ENCODE measurements around the gene OSBPL10.

Gene OSBPL10

GRCh38 chr3:31735667-31736066 lies 245.4 kb downstream of the OSBPL10 start:
- H3K4me1 ChIP-seq = peaks cover 0 to 22% (median 8%) of the 10 kb centered on the region in 4 donors
- TF ChIP-seq CTCF (IDR thresholded peaks at IDR 0.05) = no peak
- no peaks in the 10 kb centered on the region for H3K36me3 ChIP-seq
- no peak for DNase-seq
- H3K27me3 ChIP-seq = no peaks in the 10 kb centered on the region
- H3K4me3 ChIP-seq = no peak overlapping the region
- intact Hi-C loops (cut with DNase I; ENCODE audit: low total_unique reads) = no loop called here
- H3K9me3 ChIP-seq = no peaks in the 10 kb centered on the region
- no peak overlapping the region for H3K27ac ChIP-seq

- DNase-seq = no peak
- intact Hi-C loops (cut with DNase I; ENCODE audit: low total_unique reads) = no loop called here
- Histone ChIP-seq H3K27ac (no peak overlapping the region), H3K9me3 (no peaks in the 10 kb centered on the region), H3K27me3 (no peaks in the 10 kb centered on the region), H3K4me3 (no peak overlapping the region), H3K4me1 (peaks cover 0 to 17% (median 7%) of the 10 kb centered on the region in 4 donors), H3K36me3 (no peaks in the 10 kb centered on the region)
- TF ChIP-seq CTCF (IDR thresholded peaks at IDR 0.05) = no peak
Measured at GRCh38 chr3:31733234-31733667, 247.8 kb downstream of the OSBPL10 start.

GRCh38 chr3:31732548-31732947 lies 248.5 kb downstream of the OSBPL10 start:
- peaks cover 0 to 16% (median 5%) of the 10 kb centered on the region in 4 donors for H3K4me1 ChIP-seq
- no peak for DNase-seq
- H3K27me3 ChIP-seq = no peaks in the 10 kb centered on the region
- H3K27ac ChIP-seq = no peak overlapping the region
- no peak overlapping the region for H3K4me3 ChIP-seq
- intact Hi-C loops (cut with DNase I; ENCODE audit: low total_unique reads) = no loop called here
- no peaks in the 10 kb centered on the region for H3K36me3 ChIP-seq
- H3K9me3 ChIP-seq = no peaks in the 10 kb centered on the region
- TF ChIP-seq CTCF (IDR thresholded peaks at IDR 0.05) = no peak

- no peak overlapping the region for H3K27ac ChIP-seq
- TF ChIP-seq CTCF (IDR thresholded peaks at IDR 0.05) = no peak
- H3K36me3 ChIP-seq = no peaks in the 10 kb centered on the region
- intact Hi-C loops (cut with DNase I; ENCODE audit: low total_unique reads) = no loop called here
- H3K9me3 ChIP-seq = no peaks in the 10 kb centered on the region
- H3K4me3 ChIP-seq = no peak overlapping the region
- DNase-seq = no peak
- peaks cover 0 to 19% (median 7%) of the 10 kb centered on the region in 4 donors for H3K4me1 ChIP-seq
- H3K27me3 ChIP-seq = no peaks in the 10 kb centered on the region
Measured at GRCh38 chr3:31729573-31729972, 251.5 kb downstream of the OSBPL10 start.

- Histone ChIP-seq H3K4me3 (no peak overlapping the region), H3K4me1 (peaks cover 0 to 20% (median 12%) of the 10 kb centered on the region in 4 donors), H3K27ac (no peak overlapping the region), H3K9me3 (no peaks in the 10 kb centered on the region), H3K36me3 (no peaks in the 10 kb centered on the region), H3K27me3 (no peaks in the 10 kb centered on the region)
- intact Hi-C loops (cut with DNase I; ENCODE audit: low total_unique reads) = no loop called here
- DNase-seq = no peak
- TF ChIP-seq CTCF (IDR thresholded peaks at IDR 0.05) = no peak
Measured at GRCh38 chr3:31729082-31729481, 252.0 kb downstream of the OSBPL10 start.

- Histone ChIP-seq H3K36me3 (no peaks in the 10 kb centered on the region), H3K27ac (no peak overlapping the region), H3K27me3 (no peaks in the 10 kb centered on the region), H3K9me3 (no peaks in the 10 kb centered on the region), H3K4me1 (peaks cover 0 to 21% (median 15%) of the 10 kb centered on the region in 4 donors), H3K4me3 (no peak overlapping the region)
- intact Hi-C loops (cut with DNase I; ENCODE audit: low total_unique reads) = no loop called here
- DNase-seq = no peak
- TF ChIP-seq CTCF (IDR thresholded peaks at IDR 0.05) = no peak
Measured at GRCh38 chr3:31728403-31728802, 252.7 kb downstream of the OSBPL10 start.

Data from tibial artery (tissue), 4 donors.